ENCODE results near the gene IGSF21. TPM values are rescaled to one million over a fixed set of nuclear protein-coding genes. Genes with fewer than 3 reads are reported as not detected.

Gene IGSF21
- total RNA-seq, 1 donor from 2014 or later, result 1.8 TPM

GRCh38 chr1:18134324-18135046 is 26.9 kb downstream of the IGSF21 start:
- Histone ChIP-seq H3K4me3 (no peak overlapping the region), H3K9me3 (no peaks in the 10 kb centered on the region), H3K4me1 (no peaks in the 10 kb centered on the region), H3K36me3 (no peaks in the 10 kb centered on the region), H3K27ac (no peak overlapping the region), H3K27me3 (ENCODE audit: low read depth) (peaks cover 32% of the 10 kb centered on the region)
- TF ChIP-seq CTCF (IDR thresholded peaks at IDR 0.05), result no peak
- intact Hi-C loops (cut with DNase I), result no loop called here
- DNase-seq, result no peak
- ATAC-seq, result no peak

- no peak overlapping the region for H3K4me3 ChIP-seq
- no peaks in the 10 kb centered on the region for H3K4me1 ChIP-seq
- TF ChIP-seq CTCF (IDR thresholded peaks at IDR 0.05), result no peak
- peaks cover 35% of the 10 kb centered on the region for H3K27me3 ChIP-seq (ENCODE audit: low read depth)
- H3K27ac ChIP-seq, result no peak overlapping the region
- H3K9me3 ChIP-seq, result no peaks in the 10 kb centered on the region
- DNase-seq, result no peak
- no peak for ATAC-seq
- H3K36me3 ChIP-seq, result no peaks in the 10 kb centered on the region
- intact Hi-C loops (cut with DNase I), result no loop called here
Observed at GRCh38 chr1:18137759-18138345, 30.3 kb downstream of the IGSF21 start.

GRCh38 chr1:18139198-18139981 is 31.8 kb downstream of the IGSF21 start:
- H3K9me3 ChIP-seq, result no peaks in the 10 kb centered on the region
- no peak for ATAC-seq
- H3K36me3 ChIP-seq, result no peaks in the 10 kb centered on the region
- intact Hi-C loops (cut with DNase I), result no loop called here
- no peak for TF ChIP-seq CTCF (IDR thresholded peaks at IDR 0.05)
- H3K27ac ChIP-seq, result no peak overlapping the region
- peaks cover 24% of the 10 kb centered on the region for H3K27me3 ChIP-seq (ENCODE audit: low read depth)
- DNase-seq, result no peak
- H3K4me1 ChIP-seq, result no peaks in the 10 kb centered on the region
- no peak overlapping the region for H3K4me3 ChIP-seq

GRCh38 chr1:18140411-18140810 is 32.8 kb downstream of the IGSF21 start:
- peaks cover 23% of the 10 kb centered on the region for H3K27me3 ChIP-seq (ENCODE audit: low read depth)
- no peak overlapping the region for H3K27ac ChIP-seq
- no peaks in the 10 kb centered on the region for H3K9me3 ChIP-seq
- TF ChIP-seq CTCF (IDR thresholded peaks at IDR 0.05), result no peak
- no peaks in the 10 kb centered on the region for H3K4me1 ChIP-seq
- intact Hi-C loops (cut with DNase I), result no loop called here
- no peaks in the 10 kb centered on the region for H3K36me3 ChIP-seq
- no peak overlapping the region for H3K4me3 ChIP-seq
- no peak for DNase-seq
- no peak for ATAC-seq

- intact Hi-C loops (cut with DNase I), result no loop called here
- DNase-seq (no peak), ATAC-seq (no peak)
- H3K4me3 ChIP-seq, result no peak overlapping the region
- no peak for TF ChIP-seq CTCF (IDR thresholded peaks at IDR 0.05)
- H3K27ac ChIP-seq, result no peak overlapping the region
- peaks cover 23% of the 10 kb centered on the region for H3K27me3 ChIP-seq (ENCODE audit: low read depth)
- H3K36me3 ChIP-seq, result no peaks in the 10 kb centered on the region
- no peaks in the 10 kb centered on the region for H3K9me3 ChIP-seq
- no peaks in the 10 kb centered on the region for H3K4me1 ChIP-seq
Observed at GRCh38 chr1:18141661-18142060, 34.1 kb downstream of the IGSF21 start.
